ENCODE results near the gene CCM2L. TPM values are rescaled to one million over a fixed set of nuclear protein-coding genes. Genes with fewer than 3 reads are reported as not detected.
A peak's percentile ranks its signal among the peaks of the same experiment; 100 is the strongest.

CCM2L gene
- total and polyA plus RNA-seq, 2 of the 8 experiments (the other 6 are each of a cell fraction or from before 2014, with no cell fraction given), result 5.5 to 15.8 TPM

DNA sequence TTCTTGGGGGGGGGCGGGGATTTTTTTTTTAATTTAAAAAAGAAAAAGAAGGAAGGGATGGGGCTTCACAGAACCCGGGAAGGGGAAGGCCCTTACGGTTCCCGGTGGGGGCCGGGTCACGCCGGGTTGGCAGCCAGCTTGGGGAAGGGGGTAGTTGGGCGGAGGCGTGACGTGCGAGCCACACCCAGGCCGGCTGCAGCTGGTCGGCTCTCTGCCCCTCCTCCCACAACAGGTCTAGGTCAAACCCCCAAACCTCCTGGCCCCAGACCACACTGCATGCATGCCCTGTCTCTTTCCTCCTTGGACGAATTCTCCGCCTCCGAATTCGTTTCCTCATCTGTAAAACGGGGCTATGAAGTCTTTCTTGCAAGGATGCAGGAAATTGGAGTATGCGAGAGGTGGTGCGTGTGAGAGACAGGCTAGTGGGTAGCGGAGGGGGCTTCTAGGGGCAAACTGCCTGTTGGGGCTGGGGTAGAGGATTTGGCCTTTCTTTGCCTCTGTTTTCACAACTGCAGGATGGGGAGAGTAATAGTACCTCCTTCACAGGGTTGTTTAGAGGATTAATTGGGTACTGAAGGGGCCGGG lies 42.6 kb downstream of the CCM2L start:
- Histone ChIP-seq H3K4ac (replicated peaks; ENCODE audit: insufficient read length, low read depth, low read length) (no peak overlapping the region), H4K20me1 (replicated peaks in 1 of 2; ENCODE audit: control insufficient read depth in 1 of 2, insufficient read depth in 2 of 2, low read length in 2 of 2) (no peaks in the 10 kb centered on the region), H3K79me2 (ENCODE audit: control insufficient read depth in 1 of 2, insufficient read depth in 2 of 2, low read length in 2 of 2) (no peaks in the 10 kb centered on the region), H3K56ac (replicated peaks; ENCODE audit: insufficient read length, low read depth, low read length) (no peak overlapping the region), H2BK5ac (ENCODE audit: low read depth, low read length) (no peak overlapping the region), H2BK12ac (ENCODE audit: low read depth, low read length) (no peak overlapping the region), H2BK15ac (ENCODE audit: low read length) (peak overlapping the region; percentile 48; the same call in 1 of the 2 replicates), H2BK120ac (replicated peaks; ENCODE audit: low read depth, low read length) (no peak overlapping the region), H3K4me1 (replicated peaks in 1 of 4; ENCODE audit: control insufficient read depth in 3 of 4, insufficient read depth in 4 of 4, low read length in 3 of 4) (peaks cover 2 to 10% (median 6%) of the 10 kb centered on the region in 4 experiments; a peak in 5 of 7 replicates), H3K36me3 (ENCODE audit: control insufficient read depth in 2 of 4, insufficient read depth in 4 of 4, low read length in 3 of 4) (no peaks in the 10 kb centered on the region), H4K91ac (replicated peaks; ENCODE audit: insufficient read length, low read length) (no peak overlapping the region), H2AK5ac (ENCODE audit: low read depth, low read length) (no peak overlapping the region), H3K79me1 (ENCODE audit: low read depth, low read length) (no peaks in the 10 kb centered on the region), H3K4me2 (ENCODE audit: insufficient read depth in 1 of 2, low read depth in 2 of 2, low read length in 2 of 2) (peak overlapping the region; percentile 62 to 79), H3K18ac (ENCODE audit: extremely low read depth, low read length) (no peak overlapping the region), H3K9ac (replicated peaks in 1 of 4; ENCODE audit: extremely low read depth in 1 of 4, low read depth in 3 of 4, low read length in 3 of 4) (peak overlapping the region in 2 of 4 experiments; percentile 14 to 17; a peak in 1 of 7 replicates), H4K5ac (ENCODE audit: insufficient read length, low read depth, low read length) (no peak overlapping the region), H3K14ac (ENCODE audit: insufficient read length) (no peak overlapping the region), H4K8ac (ENCODE audit: extremely low read depth, insufficient read depth, low read length) (no peak overlapping the region), H3K4me3 (ENCODE audit: extremely low read depth in 1 of 4, insufficient read depth in 2 of 4, low read depth in 3 of 4, low read length in 4 of 4) (peak overlapping the region; percentile 35 to 75 (median 66); a peak in 7 of 8 replicates), H2AFZ (ENCODE audit: low read length) (no peak overlapping the region; the same call in 1 of the 2 replicates), H3K23me2 (ENCODE audit: low read depth, low read length) (peaks cover 8% of the 10 kb centered on the region; the same call in 1 of the 2 replicates), H3K23ac (ENCODE audit: insufficient read length) (no peak overlapping the region), H3K27ac (ENCODE audit: low read depth, low read length) (no peak overlapping the region), H2BK20ac (ENCODE audit: low read length) (no peak overlapping the region), H3K9me3 (ENCODE audit: insufficient read depth in 2 of 2, low read depth in 1 of 2, low read length in 1 of 2) (no peaks in the 10 kb centered on the region), H3K27me3 (replicated peaks in 1 of 4; ENCODE audit: control insufficient read depth in 3 of 4, extremely low read depth in 1 of 4, insufficient read depth in 3 of 4, low read length in 3 of 4) (peaks cover 3 to 45% (median 33%) of the 10 kb centered on the region in 4 experiments)
- FAIRE-seq (peak; percentile 77), DNase-seq (ENCODE audit: low read depth in 1 of 2, low spot score in 2 of 2) (peak in 1 of 2 experiments; percentile 70)
- CTCF ChIA-PET (ENCODE audit: partially characterized antibody), result interaction anchor here (0.6 to 2.2 kb wide), 4 partner anchors 18 to 206 kb away, joined by 3 to 5 read pairs (median 4); no protein-coding TSS in a partner anchor
- POLR2A ChIA-PET (ENCODE audit: partially characterized antibody), result interaction anchor here (0.6 to 1.3 kb wide), 3 partner anchors 13 to 37 kb away, joined by 3 to 4 read pairs (median 3); no protein-coding TSS in a partner anchor
- 34% methylated on average over 14 of the region's 22 CpGs; no CpG with 5 or more reads in 1 of the 2 experiments for WGBS, 2 experiments (ENCODE audit: extremely low coverage in 1 of 2, insufficient coverage in 1 of 2, insufficient read length in 1 of 2, insufficient replicate concordance in 2 of 2, low coverage in 1 of 2, low lambda C conversion rate in 2 of 2, missing lambda C conversion rate in 1 of 2)
- TF ChIP-seq CREB1 (IDR thresholded peaks at IDR 0.05) (peak; percentile 86), SIN3A (conservative IDR thresholded peaks at IDR 0.05 in 1 of 2, IDR thresholded peaks at IDR 0.05 in 1 of 2; ENCODE audit: low read depth in 1 of 2, low read length in 2 of 2) (peak; percentile 60 to 81; a peak in 3 of 4 replicates), HDAC2 (IDR thresholded peaks at IDR 0.05; ENCODE audit: borderline replicate concordance in 1 of 2, low read depth in 2 of 2, low read length in 2 of 2) (peak in 1 of 2 experiments; percentile 70; a peak in 1 of 4 replicates), EP300 (IDR thresholded peaks at IDR 0.05; ENCODE audit: borderline replicate concordance in 1 of 2, low read depth in 2 of 2, low read length in 2 of 2) (peak in 1 of 2 experiments; percentile 67; a peak in 1 of 3 replicates), SUZ12 (IDR thresholded peaks at IDR 0.05; ENCODE audit: low read length) (no peak; the same call in 1 of the 2 replicates), GTF2F1 (IDR thresholded peaks at IDR 0.05; ENCODE audit: borderline replicate concordance, low read depth, low read length) (no peak), RNF2 (IDR thresholded peaks at IDR 0.05; ENCODE audit: borderline replicate concordance, low read depth, low read length, missing control alignments, poor library complexity, severe bottlenecking) (peak; percentile 38), TAF1 (IDR thresholded peaks at IDR 0.05; ENCODE audit: low read depth, low read length) (peak; percentile 49; the same call in 1 of the 2 replicates), TCF12 (IDR thresholded peaks at IDR 0.05; ENCODE audit: low read depth, low read length) (peak; percentile 73; the same call in 1 of the 2 replicates), TAF7 (optimal IDR thresholded peaks at IDR 0.05; ENCODE audit: borderline replicate concordance, low read depth, low read length) (no peak)
